Hepatocyte (in vitro differentiated cells): ENCODE results near the gene LAMB4. TPM values are rescaled to one million over a fixed set of nuclear protein-coding genes. Genes with fewer than 3 reads are reported as not detected.

Experiments
- DNase-seq: peaks from one replicate; pipeline ENCODE4 v3.0.0-alpha.2; 2016; ENCODE audit warnings: low spot score
- H2AFZ ChIP-seq: fragments of 200-600 bp; sonication (generic); 2 replicates; pipeline ENCODE4 v1.6.0; 2016; ENCODE audit warnings: antibody characterized with exemption, mild to moderate bottlenecking
- H3K27ac ChIP-seq: fragments of 200-600 bp; sonication (generic); 2 replicates; pipeline ENCODE4 v1.5.1; 2016; ENCODE audit warnings: mild to moderate bottlenecking
- H3K27me3 ChIP-seq: fragments of 200-600 bp; sonication (generic); 2 replicates; pipeline ENCODE4 v1.6.1; 2016
- H3K36me3 ChIP-seq: fragments of 200-600 bp; sonication (generic); replicated peaks from 2 replicates; pipeline ENCODE4 v1.5.1; 2016; ENCODE audit warnings: low read depth; ENCODE audit not compliant: insufficient read depth
- H3K4me1 ChIP-seq: fragments of 200-600 bp; sonication (generic); 2 replicates; pipeline ENCODE4 v1.5.1; 2016; ENCODE audit warnings: mild to moderate bottlenecking, moderate library complexity; ENCODE audit not compliant: insufficient read depth
- H3K4me2 ChIP-seq: fragments of 200-600 bp; sonication (generic); 2 replicates; pipeline ENCODE4 v1.6.0; 2016
- H3K4me3 ChIP-seq: fragments of 200-600 bp; sonication (generic); 2 replicates; pipeline ENCODE4 v1.5.1; 2016; ENCODE audit warnings: mild to moderate bottlenecking
- H3K79me2 ChIP-seq: fragments of 200-600 bp; sonication (generic); 2 replicates; pipeline ENCODE4 v1.6.0; 2017; ENCODE audit warnings: mild to moderate bottlenecking
- H3K9me2 ChIP-seq: fragments of 200-600 bp; sonication (generic); replicated peaks from 2 replicates; pipeline ENCODE4 v1.6.0; 2017; ENCODE audit warnings: mild to moderate bottlenecking; ENCODE audit not compliant: insufficient read depth
- H3K9me3 ChIP-seq: fragments of 200-600 bp; sonication (generic); 2 replicates; pipeline ENCODE4 v1.5.1; 2016; ENCODE audit warnings: low read depth, mild to moderate bottlenecking
- H4K20me1 ChIP-seq: fragments of 200-600 bp; sonication (generic); 2 replicates; pipeline ENCODE4 v1.6.0; 2016; ENCODE audit warnings: mild to moderate bottlenecking; ENCODE audit not compliant: insufficient read depth, poor library complexity, severe bottlenecking
- CTCF ChIP-seq: fragments of 200-600 bp; sonication (generic); IDR thresholded peaks from 2 replicates; pipeline ENCODE4 v1.5.1; 2016; ENCODE audit warnings: antibody characterized with exemption, mild to moderate bottlenecking; ENCODE audit not compliant: poor library complexity
- EZH2 ChIP-seq: fragments of 200-600 bp; sonication (generic); IDR thresholded peaks from 2 replicates; pipeline ENCODE4 v1.6.1; 2016; ENCODE audit warnings: antibody characterized with exemption, mild to moderate bottlenecking, borderline replicate concordance
- EZH2phosphoT487 ChIP-seq: fragments of 200-600 bp; sonication (generic); IDR thresholded peaks from one replicate; pipeline ENCODE4 v1.6.1; 2018; ENCODE audit warnings: antibody characterized with exemption, mild to moderate bottlenecking, low read depth, moderate library complexity; ENCODE audit not compliant: unreplicated experiment, severe bottlenecking
- WGBS: methylation state at CpG from one replicate; pipeline ENCODE4 v1.1.6; 2016; ENCODE audit warnings: low lambda C conversion rate; ENCODE audit errors: missing lambda C conversion rate; 5-methylcytosine and 5-hydroxymethylcytosine counted together
- polyA plus RNA-seq: library from polyadenylated mRNA; unstranded; fragments of >200 nt; fragmentation: Nextera tagmentation; extraction: Ambion mirVana; gene quantifications from 2 replicates; pipeline ENCODE4 v1.2.1, GENCODE V29; 2016
- total RNA-seq: library from RNA; depleted of rRNA; stranded (reverse); fragments of >200 nt; gene quantifications from 2 replicates; pipeline ENCODE4 v1.2.3, GENCODE V29; 2014

LAMB4 gene
- total and polyA plus RNA-seq, 2 experiments from 2014 or later, result 1.3 to 1.9 TPM

GRCh38 chr7:108009873-108010272 lies 120.3 kb downstream of the LAMB4 start:
- H3K36me3 ChIP-seq, result no peaks in the 10 kb centered on the region
- H3K79me2 ChIP-seq, result no peaks in the 10 kb centered on the region
- H3K27ac ChIP-seq, result peak overlapping the region; percentile 55
- H3K4me2 ChIP-seq, result no peak overlapping the region
- H4K20me1 ChIP-seq, result no peaks in the 10 kb centered on the region
- peaks cover 57% of the 10 kb centered on the region for H3K4me1 ChIP-seq
- H2AFZ ChIP-seq, result no peak overlapping the region
- H3K9me2 ChIP-seq, result no peaks in the 10 kb centered on the region
- no peak for DNase-seq
- H3K9me3 ChIP-seq, result no peaks in the 10 kb centered on the region
- WGBS, result 85% methylated on average over 4 of the region's 4 CpGs
- no peak overlapping the region for H3K4me3 ChIP-seq
- TF ChIP-seq EZH2 (no peak), CTCF (no peak), EZH2phosphoT487 (no peak)
- no peaks in the 10 kb centered on the region for H3K27me3 ChIP-seq

- H3K4me2 ChIP-seq, result no peak overlapping the region
- H2AFZ ChIP-seq, result no peak overlapping the region
- H3K27me3 ChIP-seq, result no peaks in the 10 kb centered on the region
- no peak overlapping the region for H3K27ac ChIP-seq
- H3K36me3 ChIP-seq, result no peaks in the 10 kb centered on the region
- H3K9me3 ChIP-seq, result no peaks in the 10 kb centered on the region
- TF ChIP-seq EZH2 (no peak), EZH2phosphoT487 (no peak), CTCF (no peak)
- no peaks in the 10 kb centered on the region for H3K9me2 ChIP-seq
- no peaks in the 10 kb centered on the region for H3K79me2 ChIP-seq
- H4K20me1 ChIP-seq, result no peaks in the 10 kb centered on the region
- DNase-seq, result no peak
- peaks cover 54% of the 10 kb centered on the region for H3K4me1 ChIP-seq
- no peak overlapping the region for H3K4me3 ChIP-seq
Measured at GRCh38 chr7:108008827-108009226, 121.3 kb downstream of the LAMB4 start.

DNA sequence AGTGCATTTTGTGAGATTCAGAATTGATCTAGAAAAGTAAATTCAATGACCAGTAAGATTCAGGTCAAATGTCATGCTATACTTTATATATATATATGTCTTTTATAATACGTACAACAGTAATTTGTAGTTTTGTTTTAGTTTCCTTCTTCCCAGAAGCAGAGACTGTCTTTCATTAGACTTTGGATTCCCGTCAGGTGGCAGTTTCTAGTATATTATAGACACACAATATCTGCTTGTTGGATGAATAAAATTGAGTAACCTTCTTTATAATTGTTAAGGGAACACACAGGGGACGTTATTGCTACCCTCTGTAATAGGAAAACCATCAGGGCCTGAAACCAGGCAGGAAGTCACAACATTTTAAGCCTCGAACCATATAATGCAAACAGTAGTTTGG lies 121.9 kb downstream of the LAMB4 start:
- no peak for TF ChIP-seq EZH2phosphoT487
- TF ChIP-seq CTCF, result no peak
- TF ChIP-seq EZH2, result no peak
- no peak overlapping the region for H3K27ac ChIP-seq
- H3K4me3 ChIP-seq, result no peak overlapping the region
- no peak overlapping the region for H2AFZ ChIP-seq
- peaks cover 58% of the 10 kb centered on the region for H3K4me1 ChIP-seq
- H3K9me2 ChIP-seq, result no peaks in the 10 kb centered on the region
- WGBS, result 90% methylated on average over 4 of the region's 4 CpGs
- H4K20me1 ChIP-seq, result no peaks in the 10 kb centered on the region
- H3K79me2 ChIP-seq, result no peaks in the 10 kb centered on the region
- no peaks in the 10 kb centered on the region for H3K27me3 ChIP-seq
- no peak for DNase-seq
- no peak overlapping the region for H3K4me2 ChIP-seq
- no peaks in the 10 kb centered on the region for H3K9me3 ChIP-seq
- no peaks in the 10 kb centered on the region for H3K36me3 ChIP-seq

- no peaks in the 10 kb centered on the region for H3K79me2 ChIP-seq
- TF ChIP-seq CTCF, result no peak
- TF ChIP-seq EZH2, result no peak
- TF ChIP-seq EZH2phosphoT487, result no peak
- no peaks in the 10 kb centered on the region for H4K20me1 ChIP-seq
- no peak for DNase-seq
- no peaks in the 10 kb centered on the region for H3K9me2 ChIP-seq
- H3K9me3 ChIP-seq, result no peaks in the 10 kb centered on the region
- peak overlapping the region; percentile 48 for H3K4me2 ChIP-seq
- no peaks in the 10 kb centered on the region for H3K36me3 ChIP-seq
- H2AFZ ChIP-seq, result no peak overlapping the region
- H3K4me1 ChIP-seq, result peaks cover 54% of the 10 kb centered on the region
- WGBS, result 42% methylated on average over 3 of the region's 3 CpGs
- H3K27ac ChIP-seq, result no peak overlapping the region
- no peaks in the 10 kb centered on the region for H3K27me3 ChIP-seq
- H3K4me3 ChIP-seq, result no peak overlapping the region
Measured at GRCh38 chr7:108007762-108008161, 122.4 kb downstream of the LAMB4 start.
